Measurements from ENCODE around the gene GALK2.
A peak's percentile ranks its signal among the peaks of the same experiment; 100 is the strongest.
"Not testable (repeated sequence)": the region's sequence is repeated elsewhere in the genome, so short reads cannot be mapped to it uniquely, and the experiment has no call there.

Gene GALK2

DNA sequence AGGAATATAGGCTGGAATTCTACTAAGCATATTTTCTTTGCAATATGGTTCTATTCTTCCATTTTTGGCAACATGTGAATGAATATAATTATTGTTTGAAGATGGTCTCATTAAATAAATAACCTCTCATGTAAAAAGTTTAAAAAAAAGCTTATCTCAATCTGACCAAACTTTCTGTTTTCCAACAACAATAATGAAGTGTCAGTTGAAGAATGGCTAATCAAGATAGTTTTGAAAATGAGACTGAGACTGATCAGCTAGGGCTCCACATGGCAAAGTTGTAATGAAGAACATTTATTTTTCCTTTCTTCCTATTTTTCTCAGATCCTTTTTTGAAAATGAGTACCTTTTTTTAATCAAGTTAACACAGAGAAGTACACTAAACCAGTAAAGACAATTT, 117.4 kb downstream of the GALK2 start:
- DNase-seq, result no peak

DNA sequence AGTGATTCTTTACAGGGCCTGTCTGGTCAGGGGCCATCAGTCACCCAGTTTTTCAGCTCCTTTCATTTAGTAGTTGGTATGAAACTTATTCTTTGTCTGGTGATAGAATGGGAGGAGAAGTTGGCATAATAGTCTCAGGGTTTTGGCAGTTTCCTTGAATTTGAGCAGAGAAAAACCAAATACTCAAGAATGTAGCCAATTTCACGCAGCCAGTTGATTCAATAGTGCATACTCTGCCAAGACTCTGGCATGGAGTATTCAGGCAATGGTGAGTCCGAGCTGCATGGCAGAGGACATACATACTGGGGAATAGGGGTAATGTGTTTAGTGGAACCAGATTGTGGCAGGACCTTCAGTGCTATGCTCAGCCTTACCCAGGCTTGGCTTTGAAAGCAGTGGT, 118.3 kb downstream of the GALK2 start:
- DNase-seq, result no peak

DNA sequence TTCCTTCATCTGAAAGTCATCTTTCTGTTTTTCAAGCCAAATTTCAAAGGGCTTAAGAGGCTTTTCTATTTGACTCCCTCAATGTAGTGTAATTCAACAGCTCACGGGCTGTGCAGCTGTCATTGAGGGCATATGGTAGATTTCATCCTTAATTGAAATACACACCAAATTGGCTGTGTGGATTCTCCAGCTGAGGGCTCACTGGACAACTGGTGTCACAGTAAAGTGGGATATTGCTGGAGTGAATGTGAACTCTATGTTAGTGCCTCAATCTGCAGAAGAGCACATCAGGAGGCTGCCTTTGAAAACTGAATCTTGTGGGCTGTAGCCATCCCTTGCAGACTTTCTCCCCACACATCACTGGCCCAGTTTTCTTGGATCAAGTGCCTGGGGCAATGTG, 120.1 kb downstream of the GALK2 start:
- no peak for DNase-seq

DNA sequence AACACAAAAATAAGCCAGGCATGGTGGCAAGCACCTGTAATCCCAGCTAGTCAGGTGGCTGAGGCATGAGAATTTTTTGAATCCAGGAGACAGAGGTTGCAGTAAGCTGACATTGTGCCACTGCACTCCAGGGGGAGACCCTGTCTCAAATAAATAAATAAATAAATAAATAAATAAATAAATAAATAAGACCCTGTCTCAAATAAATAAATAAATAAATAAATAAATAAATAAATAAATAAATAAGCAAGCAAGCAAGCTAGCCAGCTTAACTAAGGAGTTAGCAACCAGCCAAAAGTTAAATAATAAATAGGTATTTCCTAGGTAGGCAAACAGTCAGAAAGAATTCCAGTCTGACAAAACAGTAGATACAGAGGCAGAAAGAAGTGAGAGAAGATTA, 123.9 kb downstream of the GALK2 start:
- DNase-seq, result no peak

DNA sequence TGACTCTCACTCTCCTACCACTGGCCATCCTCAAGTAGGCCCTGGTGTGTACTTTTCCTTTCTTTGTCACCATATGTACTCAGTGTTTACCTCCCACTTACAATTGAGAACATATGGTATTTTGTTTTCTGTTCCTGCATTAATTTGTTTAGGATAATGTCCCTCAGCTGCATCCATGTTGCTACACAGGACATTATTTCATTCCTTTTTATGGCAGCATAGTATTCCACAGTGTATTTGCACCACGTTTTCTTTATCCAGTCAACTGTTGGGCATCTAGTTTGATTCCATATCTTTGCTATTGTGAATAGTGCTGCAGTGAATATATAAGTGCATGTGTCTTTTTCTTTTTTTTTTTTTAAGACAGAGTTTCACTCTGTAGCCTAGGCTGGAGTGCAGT, 126.2 kb downstream of the GALK2 start:
- no peak for DNase-seq

DNA sequence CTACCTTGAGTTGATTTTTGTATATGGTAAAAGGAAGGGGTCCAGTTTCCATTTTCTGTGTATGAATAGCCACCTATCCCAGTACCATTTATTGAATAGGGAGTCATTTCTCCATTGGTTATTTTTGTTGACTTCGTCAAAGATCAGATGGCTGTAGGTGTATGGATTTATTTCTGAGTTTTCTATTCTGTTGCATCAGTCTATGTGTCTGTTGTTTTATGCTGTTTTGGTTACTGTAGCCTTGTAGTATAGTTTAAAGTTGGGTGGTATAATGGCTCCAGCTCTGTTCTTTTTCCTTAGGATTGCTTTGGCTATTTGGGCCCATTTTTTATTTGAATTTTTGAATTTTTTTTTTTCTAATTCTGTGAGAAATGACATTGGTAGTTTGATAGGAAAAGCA, 127.5 kb downstream of the GALK2 start:
- DNase-seq, result no peak

DNA sequence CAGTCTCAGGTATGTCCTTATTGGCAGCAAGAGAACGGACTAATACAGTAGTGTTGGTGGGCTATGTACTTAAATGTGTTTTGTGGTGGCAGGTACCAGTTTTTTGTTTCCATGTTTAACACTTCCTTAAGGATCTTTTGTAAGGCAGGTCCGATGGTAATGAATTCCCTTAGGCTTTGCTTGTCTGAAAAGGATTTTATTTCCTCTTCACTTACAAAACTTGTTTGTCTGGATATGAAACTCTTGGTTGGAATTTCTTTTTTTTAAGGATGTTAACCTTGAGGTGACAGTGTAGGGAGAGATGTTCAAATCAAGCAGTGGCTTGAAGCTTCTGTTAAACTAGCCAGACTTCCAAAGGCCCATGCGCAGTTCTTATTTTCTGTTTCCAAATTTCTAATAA, 130.8 kb downstream of the GALK2 start:
- no peak for DNase-seq

DNA sequence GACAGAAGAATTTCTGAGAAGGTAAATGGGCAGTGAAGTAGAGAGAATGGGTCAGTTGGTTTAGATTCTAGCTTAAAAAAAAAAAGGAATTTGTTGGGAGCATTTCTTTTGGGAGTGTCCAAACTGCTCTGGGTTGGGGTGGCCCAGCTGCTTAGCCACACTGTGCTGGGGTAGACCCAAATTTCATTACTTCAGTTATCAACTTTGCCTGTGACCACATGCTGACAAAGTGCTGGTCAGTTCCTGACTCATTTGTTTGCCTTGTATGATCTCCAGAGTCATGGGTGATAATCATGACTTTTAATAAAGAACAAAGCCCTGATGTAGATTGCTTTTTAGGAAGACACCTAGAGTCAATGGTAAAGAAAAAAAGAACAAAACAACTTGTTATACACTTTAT, 131.5 kb downstream of the GALK2 start:
- DNase-seq, result no peak

DNA sequence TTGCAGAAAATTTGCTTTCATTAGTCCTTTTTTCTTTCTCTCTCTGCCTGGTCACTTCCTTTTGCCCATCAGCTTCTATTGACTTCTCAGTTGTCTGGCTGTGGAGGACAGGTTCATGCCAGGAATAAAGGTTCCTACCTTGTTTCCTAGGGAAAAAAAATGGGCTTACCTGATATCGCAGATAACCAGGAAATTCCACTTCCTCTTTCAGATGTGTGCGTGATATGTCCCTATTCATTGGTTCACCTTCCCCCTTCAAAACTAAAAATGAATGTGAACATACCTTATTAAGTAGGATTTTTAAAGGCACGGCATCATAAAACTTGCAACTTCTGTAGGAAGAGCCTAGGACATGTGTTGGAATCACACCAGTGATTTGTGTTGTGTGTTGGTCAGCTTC, 133.0 kb downstream of the GALK2 start:
- DNase-seq, result no peak

DNA sequence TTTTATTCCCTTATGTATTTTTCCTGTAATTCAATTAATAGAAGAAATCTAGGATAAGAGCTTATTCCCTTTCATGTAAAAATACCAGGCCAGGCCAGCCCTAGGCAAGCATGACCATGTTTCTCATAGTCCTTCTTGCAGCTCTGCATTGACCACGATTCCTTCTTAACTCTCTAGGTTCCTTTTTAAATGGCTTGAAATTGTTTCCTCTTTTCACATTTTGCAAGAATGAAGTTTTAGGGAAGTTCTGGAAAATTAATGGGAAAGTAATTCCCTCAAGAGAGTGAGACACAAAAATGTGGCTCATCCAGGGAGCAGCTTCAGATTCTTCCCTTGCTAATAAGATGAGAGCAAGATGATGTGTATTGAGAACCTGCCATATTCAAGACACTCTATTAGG, 136.5 kb downstream of the GALK2 start:
- DNase-seq, result no peak

DNA sequence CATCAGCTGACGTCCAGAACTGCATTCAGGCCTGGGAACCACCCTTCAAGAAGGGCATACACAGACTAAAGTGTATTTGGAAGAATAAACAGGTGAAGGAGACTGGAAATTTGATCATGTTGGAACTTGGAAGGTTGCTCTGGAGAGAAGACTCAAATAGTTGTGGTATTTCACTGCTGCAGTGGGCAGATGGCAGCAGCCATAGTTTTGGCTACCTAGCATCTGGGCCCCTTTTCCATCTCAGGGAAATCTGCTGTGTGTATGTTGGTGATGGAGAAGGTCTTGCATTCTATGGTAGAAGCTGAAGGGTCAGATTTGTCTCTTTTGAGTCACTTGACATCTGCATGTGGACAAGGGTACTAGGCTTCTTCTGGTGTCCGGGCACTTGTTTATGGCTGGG, 138.6 kb downstream of the GALK2 start:
- DNase-seq, result no peak

DNA sequence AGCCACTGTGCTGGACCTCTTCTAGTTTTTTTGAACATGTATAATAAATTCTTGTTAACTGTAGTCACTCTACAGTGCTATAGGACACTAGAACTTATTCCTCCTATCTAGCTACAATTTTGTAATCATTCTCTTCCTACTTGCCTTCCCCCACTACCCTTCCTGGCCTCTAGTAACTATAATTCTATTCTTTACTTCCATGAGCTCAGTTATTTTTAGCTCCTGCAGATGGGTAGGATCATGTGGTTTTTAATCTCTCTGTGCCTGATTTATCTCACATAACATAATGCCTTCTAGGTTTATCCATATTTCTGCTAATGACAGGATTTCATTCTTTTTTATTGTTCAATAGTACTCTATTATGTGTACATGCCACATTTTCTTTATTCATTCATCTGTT, 139.8 kb downstream of the GALK2 start:
- DNase-seq, result no peak

DNA sequence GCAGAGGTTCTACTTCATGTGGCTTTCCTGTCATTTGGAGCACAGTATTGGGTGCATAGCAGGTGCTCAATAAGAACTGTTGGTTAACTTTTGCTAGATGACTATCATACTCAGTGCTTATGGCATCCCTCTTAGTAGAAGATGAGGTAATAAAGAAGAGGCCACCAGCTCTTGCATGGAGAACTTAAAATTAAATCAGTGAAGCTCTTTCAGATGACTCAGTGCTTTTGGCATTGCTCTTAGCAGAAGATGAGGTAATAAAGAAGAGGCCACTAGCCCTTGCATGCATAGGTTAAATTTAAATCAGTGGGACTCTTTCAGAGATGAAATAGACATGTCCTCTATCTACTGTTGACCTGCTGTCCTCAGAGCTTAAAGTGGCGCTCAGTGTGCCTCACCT, 143.6 kb downstream of the GALK2 start:
- DNase-seq, result no peak

DNA sequence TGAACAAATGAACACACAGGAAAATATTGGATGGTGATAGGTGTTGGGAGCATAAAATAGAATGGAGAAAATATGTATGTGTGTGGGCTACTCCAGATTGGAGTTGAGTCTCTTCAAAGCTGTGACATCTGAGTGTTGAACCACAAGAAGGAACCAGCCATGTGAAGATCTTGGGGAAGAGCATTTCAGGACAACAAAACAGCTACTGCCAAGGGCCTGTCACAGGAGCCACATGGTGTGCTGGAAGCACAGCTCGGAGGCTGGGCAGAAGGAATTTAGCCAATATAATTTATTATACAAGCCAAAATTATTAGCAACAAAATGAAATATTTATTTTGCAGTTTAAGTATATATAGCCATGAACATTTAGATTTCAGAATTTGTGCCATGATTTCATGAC, 144.7 kb downstream of the GALK2 start:
- no peak for DNase-seq

DNA sequence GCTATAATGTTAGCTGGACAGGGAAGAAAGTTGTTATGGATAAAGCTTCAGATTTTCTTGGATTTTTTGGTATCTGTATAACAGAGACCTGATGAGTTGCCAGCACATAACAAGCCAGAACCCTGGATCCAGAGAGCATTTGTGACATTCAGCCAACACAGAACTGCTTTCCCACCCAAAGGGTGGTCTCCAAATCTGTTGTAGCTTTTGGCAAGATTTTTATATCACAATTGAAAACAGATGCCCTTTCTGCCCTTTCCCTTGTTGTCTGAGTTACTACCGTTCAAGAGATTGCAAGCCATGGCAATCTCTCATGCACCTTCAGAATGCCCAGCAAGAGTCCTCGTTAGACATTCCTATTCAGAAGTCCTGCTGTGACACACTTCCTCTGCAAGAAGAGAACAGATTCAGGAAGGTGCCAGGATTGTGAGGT, 145.4 kb downstream of the GALK2 start:
- DNase-seq, result no peak

DNA sequence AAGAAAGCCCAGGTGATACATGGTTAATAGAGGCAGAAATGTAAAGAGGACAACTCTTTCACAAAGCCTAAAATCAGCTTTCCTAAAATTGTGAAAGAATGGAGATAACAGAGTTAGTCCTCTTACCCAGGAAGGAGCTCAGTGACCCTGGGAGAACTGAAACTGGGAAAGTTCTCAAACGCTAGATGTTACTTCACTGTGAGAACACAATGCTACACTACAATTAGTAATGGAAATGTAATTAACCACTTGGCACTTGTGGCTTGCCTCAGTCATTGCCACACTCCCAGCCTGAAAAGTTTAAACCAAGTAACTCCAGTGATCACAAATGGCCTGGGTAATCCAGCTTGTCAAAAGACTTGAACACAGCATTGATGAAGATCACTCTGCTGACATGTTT, 150.3 kb downstream of the GALK2 start:
- no peak for DNase-seq

DNA sequence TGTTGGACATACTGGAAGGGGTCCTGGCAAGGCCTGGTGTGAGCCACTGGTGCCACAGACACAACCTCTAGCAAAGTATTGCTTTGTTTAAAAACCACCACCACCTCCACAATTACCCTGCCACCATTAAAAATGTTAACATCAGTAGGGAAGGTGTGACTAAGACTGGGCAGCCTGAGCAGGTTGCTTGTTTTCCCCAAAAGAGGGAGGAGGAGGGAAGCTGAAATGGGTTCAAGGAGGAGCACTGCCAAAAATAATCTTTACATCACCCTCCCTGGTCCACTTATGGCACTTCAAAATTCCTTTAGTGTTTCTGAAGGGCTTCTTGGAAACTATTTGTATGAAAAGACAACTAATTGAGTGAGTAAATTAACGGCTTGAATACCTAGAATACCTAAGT, 153.2 kb downstream of the GALK2 start:
- no peak for DNase-seq

DNA sequence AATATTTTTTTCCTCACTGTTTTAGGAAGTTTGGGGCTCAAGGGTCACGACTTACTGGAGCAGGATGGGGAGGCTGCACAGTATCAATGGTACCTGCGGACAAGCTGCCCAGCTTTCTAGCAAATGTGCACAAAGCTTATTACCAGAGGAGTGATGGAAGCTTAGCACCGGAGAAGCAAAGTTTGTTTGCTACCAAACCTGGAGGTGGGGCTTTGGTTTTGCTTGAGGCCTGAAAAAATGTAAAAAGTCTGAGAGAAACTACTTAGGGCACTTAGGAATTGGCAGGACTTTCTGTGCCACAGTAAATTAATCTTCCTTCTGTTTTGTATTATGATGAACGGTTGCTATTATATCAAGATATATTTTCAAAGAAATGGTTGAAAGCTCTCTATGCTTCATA, 157.9 kb downstream of the GALK2 start:
- DNase-seq, result no peak

DNA sequence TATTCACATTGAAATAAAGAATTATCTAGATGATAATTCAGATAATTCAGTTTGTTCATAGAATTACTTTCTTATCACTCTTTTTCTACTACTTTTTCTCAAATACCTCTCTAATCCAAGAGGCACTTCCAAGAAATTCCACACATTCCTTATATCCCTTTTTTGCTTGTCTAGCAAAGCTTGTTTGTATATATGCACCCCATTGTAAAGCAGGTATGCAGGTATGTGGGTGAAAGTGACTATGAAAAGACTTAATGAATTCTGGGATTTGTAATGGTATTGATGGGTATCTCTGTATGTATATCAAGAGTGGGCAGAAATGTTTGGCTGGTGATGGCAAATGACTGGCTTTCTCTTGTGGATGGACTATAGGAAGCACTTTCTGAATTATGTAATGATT, 158.9 kb downstream of the GALK2 start:
- DNase-seq, result no peak

DNA sequence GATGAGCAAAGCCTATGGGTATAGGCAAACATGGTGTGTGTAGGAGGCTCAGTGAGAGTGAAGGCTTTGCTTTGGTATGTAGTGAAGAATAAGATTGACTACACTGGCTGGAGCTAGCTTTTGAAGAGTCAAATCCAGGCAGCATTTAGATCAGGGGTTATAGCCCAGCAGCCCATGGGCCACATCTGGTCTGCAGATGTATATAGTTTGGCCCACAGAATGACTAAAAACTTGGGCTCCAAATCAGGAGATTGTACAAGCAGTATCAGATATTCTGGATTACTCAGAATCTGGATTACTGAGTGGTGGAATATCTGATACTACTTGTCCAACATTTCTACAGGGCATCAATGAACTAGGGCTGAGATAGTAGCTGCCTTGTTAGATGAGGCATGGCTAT, 160.1 kb downstream of the GALK2 start:
- DNase-seq, result no peak

DNA sequence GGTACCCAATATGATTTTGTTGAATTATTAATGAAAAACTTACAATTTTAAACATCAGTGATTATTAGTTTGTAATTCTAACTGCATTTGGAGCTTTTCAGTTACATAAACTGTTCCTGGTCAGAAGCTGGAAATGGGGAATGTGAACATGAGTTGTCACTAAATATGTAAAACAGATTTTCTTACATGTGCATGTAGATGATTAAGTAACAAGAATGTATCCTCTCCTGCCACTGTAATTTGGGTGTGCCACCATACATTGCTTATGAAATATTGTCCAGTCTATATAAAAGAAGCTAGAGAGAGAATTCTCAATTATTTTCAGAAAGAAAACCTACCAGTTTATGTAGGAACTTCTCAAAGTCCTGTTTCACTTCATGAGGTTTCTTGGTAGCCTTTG, 161.4 kb downstream of the GALK2 start:
- DNase-seq, result no peak

DNA sequence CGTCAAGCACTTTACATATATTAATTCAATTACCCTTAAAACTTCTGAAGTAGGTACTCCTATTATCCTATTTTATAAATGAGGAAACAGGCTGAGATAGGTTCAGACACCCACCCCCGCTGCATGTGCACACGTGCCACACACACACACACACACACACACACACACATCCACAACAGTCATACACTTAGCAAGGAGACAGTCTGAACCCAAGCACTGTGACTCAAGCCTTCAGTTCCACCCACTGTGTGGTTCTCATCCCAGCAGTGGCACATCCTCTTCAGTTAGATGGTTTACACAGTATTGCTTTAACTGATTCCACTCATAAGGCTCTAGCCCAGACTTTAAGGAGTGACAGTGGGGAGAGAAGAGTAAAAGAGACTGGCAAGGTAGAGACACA, 161.9 kb downstream of the GALK2 start:
- peak; percentile 9 for DNase-seq

DNA sequence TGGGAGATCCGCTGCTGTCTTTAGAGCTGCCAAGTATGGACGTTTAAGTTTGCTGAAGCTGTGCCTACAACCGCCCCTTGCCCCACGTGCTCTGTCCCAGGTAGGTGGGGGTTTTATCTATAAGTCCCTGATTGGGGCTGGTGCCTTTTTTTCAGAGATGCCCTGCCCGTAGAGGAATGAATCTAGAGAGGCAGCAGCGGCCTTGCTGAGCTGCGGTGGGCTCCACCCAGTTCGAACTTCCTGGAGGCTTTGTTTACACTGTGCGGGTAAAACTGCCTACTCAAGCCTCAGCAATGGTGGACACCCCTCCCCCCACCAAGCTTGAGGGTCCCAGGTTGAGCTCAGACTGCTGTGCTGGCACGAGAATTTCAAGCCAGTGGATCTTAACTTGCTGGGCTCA, 169.6 kb downstream of the GALK2 start:
- no peak for DNase-seq

DNA sequence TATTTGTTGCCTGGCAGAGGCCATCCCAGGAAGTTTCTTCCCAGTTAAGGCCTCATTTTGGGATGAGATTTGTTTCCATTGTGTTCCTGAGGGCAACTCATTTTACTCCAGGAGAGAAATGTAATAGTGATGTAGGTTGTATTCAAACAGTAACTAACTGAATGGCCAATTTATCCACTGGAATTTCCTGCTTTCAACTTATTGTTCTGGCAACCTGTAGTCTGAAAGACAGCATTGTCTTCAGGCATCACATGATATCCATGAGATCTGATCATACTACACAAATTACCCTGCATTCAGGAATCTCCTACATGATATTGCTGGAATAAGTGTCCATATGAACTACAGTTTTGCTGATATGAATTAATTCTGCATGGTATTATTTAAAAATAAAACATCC, 173.5 kb downstream of the GALK2 start:
- no peak for DNase-seq

DNA sequence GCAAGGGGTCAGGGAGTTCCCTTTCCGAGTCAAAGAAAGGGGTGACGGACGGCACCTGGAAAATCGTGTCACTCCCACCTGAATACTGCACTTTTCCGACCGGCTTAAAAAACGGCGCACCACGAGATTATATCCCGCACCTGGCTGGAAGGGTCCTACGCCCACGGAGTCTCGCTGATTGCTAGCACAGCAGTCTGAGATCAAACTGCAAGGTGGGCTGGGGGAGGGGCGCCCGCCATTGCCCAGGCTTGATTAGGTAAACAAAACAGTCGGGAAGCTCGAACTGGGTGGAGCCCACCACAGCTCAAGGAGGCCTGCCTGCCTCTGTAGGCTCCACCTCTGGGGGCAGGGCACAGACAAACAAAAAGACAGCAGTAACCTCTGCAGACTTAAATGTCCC, 184.4 kb downstream of the GALK2 start:
- not testable (repeated sequence) for DNase-seq

DNA sequence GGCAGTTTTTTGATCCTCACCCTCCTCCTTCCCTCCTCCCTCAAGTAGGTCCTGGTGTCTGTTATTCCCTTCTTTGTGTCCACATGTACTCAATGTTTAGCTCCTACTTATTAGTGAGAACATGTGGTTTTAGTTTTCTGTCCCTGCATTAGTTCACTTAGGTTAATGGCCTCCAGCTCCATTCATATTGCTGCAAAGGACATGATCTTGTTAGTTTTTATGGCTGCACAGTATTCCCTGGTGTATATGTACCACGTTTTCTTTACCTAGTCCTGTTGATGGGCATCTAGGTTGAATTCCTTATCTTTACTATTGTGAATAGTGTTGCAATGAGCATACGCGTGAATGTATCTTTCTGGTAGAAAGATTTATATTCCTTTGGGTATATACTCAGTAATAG, 191.3 kb downstream of the GALK2 start:
- no peak for DNase-seq

All from activated CD4-positive, alpha-beta T cell treated with anti-CD3 and anti-CD28 coated beads for 48 hours (primary cell).